Ectodermal cell (in vitro differentiated cells): ENCODE data around the gene DPYD.

ENCODE experiments used
- H3K27ac ChIP-seq: 2 replicates; pipeline ENCODE4 v1.7.0; 2013; ENCODE audit warnings: mild to moderate bottlenecking, low read depth, low read length; ENCODE audit not compliant: insufficient read depth, poor library complexity, severe bottlenecking
- H3K27me3 ChIP-seq: 2 replicates; pipeline ENCODE4 v1.7.0; 2013; ENCODE audit warnings: mild to moderate bottlenecking, low read length; ENCODE audit not compliant: insufficient read depth, control insufficient read depth, poor library complexity, severe bottlenecking
- H3K36me3 ChIP-seq: one replicate; pipeline ENCODE4 v1.7.0; 2013; ENCODE audit warnings: low read length; ENCODE audit not compliant: control insufficient read depth, insufficient read depth
- H3K4me1 ChIP-seq: one replicate; pipeline ENCODE4 v1.7.0; 2013; ENCODE audit warnings: low read length; ENCODE audit not compliant: control insufficient read depth, insufficient read depth
- H3K4me3 ChIP-seq: 2 replicates; pipeline ENCODE4 v1.7.0; 2013; ENCODE audit warnings: low read depth, low read length, control low read depth; ENCODE audit not compliant: insufficient read depth
- H3K9me3 ChIP-seq: 2 replicates; pipeline ENCODE4 v1.7.0; 2013; ENCODE audit warnings: mild to moderate bottlenecking, low read length, moderate library complexity; ENCODE audit not compliant: control insufficient read depth
- WGBS, 2 experiments: methylation state at CpG; one replicate each; pipeline ENCODE4 v1.1.7; 2013; ENCODE audit warnings: missing lambda C conversion rate in 2 of 2; 5-methylcytosine and 5-hydroxymethylcytosine counted together

The DPYD gene

DNA sequence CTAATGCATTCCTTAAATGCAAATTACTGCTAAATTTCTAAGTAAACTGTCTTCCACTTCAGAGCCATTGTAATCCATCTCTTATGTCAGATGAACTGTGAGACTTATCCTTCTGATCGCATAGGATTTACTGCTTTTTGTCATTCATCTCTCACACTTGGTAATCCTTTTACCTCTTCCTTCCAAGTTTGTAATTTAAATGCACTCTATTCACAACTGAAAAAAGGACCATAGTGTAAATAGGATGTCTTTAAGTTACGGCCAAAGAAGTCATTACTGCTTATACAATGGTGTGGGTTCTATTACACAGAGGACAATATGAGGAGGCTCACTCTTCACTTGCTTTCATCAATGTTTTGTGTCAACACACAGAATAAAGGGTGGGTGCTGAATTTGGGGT lies 806.0 kb downstream of the DPYD start:
- Histone ChIP-seq H3K27ac (no peak overlapping the region), H3K4me1 (peaks cover 18% of the 10 kb centered on the region), H3K27me3 (no peaks in the 10 kb centered on the region), H3K9me3 (no peaks in the 10 kb centered on the region), H3K36me3 (no peaks in the 10 kb centered on the region), H3K4me3 (no peak overlapping the region)
- 12 to 23% methylated on average over 2 of the region's 2 CpGs for WGBS, 2 experiments

DNA sequence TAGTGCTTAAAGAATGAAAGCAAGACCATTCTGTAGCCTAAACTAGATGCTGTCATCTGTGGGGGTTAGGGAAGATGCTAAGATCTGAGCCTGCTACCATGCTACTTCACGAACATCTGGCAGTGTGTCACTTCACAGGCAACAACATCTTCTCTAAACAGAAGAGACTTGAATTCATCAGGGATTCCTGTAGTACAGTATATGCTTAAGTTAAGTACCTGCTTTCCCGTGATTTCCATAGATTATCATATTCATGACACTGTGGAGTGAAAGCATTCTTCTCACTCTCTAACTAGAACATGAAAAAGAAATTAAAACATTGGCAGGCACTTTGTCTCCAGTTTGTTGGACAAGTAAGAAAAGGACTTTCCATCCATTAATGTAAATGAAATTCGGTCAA lies 808.4 kb downstream of the DPYD start:
- Histone ChIP-seq H3K36me3 (no peaks in the 10 kb centered on the region), H3K27ac (no peak overlapping the region), H3K27me3 (no peaks in the 10 kb centered on the region), H3K4me3 (no peak overlapping the region), H3K4me1 (peaks cover 9% of the 10 kb centered on the region), H3K9me3 (no peaks in the 10 kb centered on the region)
- 86 to 94% methylated on average over 3 of the region's 3 CpGs for WGBS, 2 experiments

DNA sequence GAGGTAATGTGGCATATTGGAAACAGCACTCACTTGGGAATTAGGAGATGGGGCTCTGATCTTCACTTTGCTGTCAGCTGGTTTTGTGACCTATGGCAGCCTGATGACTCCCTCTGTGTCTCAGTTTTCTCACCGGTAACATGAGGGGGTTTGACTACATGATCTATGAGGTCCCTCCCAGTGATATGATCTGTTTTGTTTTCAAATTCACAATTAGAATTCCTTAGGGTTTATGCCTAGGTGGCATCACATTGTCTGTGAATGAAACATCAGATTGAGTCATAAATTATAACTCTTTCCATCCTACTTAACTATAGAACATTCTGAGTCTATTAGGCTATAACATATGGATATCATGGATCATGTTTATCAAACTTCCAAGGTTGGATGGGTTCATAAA lies 812.7 kb downstream of the DPYD start:
- Histone ChIP-seq H3K4me3 (no peak overlapping the region), H3K27me3 (no peaks in the 10 kb centered on the region), H3K36me3 (no peaks in the 10 kb centered on the region), H3K4me1 (no peaks in the 10 kb centered on the region), H3K27ac (no peak overlapping the region), H3K9me3 (no peaks in the 10 kb centered on the region)
- 71 to 90% methylated on average over 1 of the region's 1 CpG for WGBS, 2 experiments

DNA sequence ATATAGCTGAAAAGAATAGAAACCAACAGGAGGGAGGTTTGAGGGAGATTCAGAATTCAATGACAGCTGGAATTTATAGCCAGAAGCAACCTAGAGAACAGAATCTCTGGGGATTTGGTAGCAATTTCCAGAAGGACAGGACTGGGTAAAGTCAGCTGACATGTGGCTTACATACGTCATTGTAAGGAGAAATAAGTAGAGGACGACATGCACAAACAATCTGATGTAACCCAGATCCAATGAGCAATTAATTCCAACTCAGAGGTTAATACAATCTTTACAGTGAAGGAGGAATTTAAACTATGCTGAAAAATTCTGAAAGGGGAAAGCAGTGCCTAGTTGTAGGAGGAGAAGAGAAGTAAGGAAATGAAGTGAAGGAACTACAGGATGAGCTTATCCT lies 815.3 kb downstream of the DPYD start:
- Histone ChIP-seq H3K36me3 (no peaks in the 10 kb centered on the region), H3K9me3 (no peaks in the 10 kb centered on the region), H3K27ac (no peak overlapping the region), H3K4me3 (no peak overlapping the region), H3K27me3 (no peaks in the 10 kb centered on the region), H3K4me1 (peaks cover 4% of the 10 kb centered on the region)
- WGBS, 2 experiments: 93 to 100% methylated on average over 1 to 2 of the region's 2 CpGs

DNA sequence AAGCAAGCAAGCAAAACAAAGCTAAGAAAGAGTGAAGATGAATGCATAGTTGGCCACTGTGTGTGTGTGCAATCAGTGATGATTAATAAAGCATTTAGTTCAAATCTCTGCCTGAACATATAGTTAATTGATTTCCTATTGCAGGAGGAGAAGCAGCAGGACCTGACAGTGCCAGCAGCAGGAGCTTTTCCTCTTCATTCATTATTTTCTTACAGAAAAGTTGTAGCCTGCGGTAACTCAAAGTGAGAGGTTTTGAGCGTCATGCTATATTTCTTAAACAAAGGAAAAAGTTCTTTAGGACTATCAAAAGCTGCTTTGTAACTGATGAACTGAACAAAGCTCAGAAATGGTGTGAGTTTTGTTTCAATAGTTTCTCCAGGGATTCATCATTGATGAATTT lies 819.3 kb downstream of the DPYD start:
- peaks cover 4% of the 10 kb centered on the region for H3K4me1 ChIP-seq
- no peak overlapping the region for H3K4me3 ChIP-seq
- no peaks in the 10 kb centered on the region for H3K9me3 ChIP-seq
- 38 to 39% methylated on average over 2 of the region's 2 CpGs for WGBS, 2 experiments
- H3K36me3 ChIP-seq: no peaks in the 10 kb centered on the region
- H3K27me3 ChIP-seq: no peaks in the 10 kb centered on the region
- H3K27ac ChIP-seq: no peak overlapping the region

DNA sequence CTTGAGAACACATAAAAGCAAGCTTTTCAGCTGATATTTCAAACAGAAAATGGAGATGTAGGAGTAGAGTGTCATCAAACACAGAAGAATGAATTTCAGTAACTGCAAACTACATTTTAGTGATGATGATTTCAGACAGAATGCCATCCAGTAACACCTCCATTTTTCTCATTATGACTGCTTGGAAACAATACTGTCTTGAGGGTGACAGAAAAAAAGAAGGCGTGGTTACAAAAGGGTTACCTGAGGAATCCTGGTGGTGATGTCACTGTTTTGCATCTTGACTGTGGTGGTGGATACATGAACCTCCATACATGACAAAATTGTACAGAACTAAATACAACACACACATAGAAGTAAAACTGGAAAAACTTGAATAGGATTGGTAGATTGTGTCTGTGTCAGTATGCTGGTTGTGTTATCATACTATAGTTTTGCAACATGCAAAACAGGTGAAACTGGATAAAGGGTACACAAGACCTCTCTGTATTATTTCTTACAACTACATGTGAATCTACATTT lies 823.4 kb downstream of the DPYD start:
- 100% methylated on average over 1 of the region's 1 CpG for WGBS, 2 experiments
- no peaks in the 10 kb centered on the region for H3K27me3 ChIP-seq
- H3K4me1 ChIP-seq: peaks cover 9% of the 10 kb centered on the region
- H3K9me3 ChIP-seq: no peaks in the 10 kb centered on the region
- H3K4me3 ChIP-seq: no peak overlapping the region
- H3K36me3 ChIP-seq: no peaks in the 10 kb centered on the region
- H3K27ac ChIP-seq: no peak overlapping the region

DNA sequence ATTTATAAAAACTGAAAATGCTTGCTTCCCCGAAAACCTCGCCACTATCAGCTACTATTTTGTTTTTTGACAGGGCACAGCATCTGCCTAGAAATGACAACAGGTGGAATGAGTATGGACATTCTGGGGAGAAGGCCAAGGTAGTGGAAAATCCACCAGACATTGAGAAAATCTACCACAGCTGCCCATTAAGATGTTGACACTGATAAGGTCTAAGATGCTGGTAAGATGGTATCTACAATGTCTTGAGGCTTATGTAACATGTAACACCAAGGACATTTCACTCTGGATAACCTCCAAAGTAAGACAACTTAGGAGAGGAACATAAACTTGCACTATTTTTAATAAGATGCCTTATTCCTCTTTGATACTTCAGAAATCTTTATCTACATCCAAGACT lies 825.1 kb downstream of the DPYD start:
- H3K27ac ChIP-seq: no peak overlapping the region
- 97 to 100% methylated on average over 2 of the region's 2 CpGs for WGBS, 2 experiments
- peaks cover 6% of the 10 kb centered on the region for H3K4me1 ChIP-seq
- H3K27me3 ChIP-seq: no peaks in the 10 kb centered on the region
- H3K9me3 ChIP-seq: no peaks in the 10 kb centered on the region
- H3K36me3 ChIP-seq: no peaks in the 10 kb centered on the region
- no peak overlapping the region for H3K4me3 ChIP-seq

DNA sequence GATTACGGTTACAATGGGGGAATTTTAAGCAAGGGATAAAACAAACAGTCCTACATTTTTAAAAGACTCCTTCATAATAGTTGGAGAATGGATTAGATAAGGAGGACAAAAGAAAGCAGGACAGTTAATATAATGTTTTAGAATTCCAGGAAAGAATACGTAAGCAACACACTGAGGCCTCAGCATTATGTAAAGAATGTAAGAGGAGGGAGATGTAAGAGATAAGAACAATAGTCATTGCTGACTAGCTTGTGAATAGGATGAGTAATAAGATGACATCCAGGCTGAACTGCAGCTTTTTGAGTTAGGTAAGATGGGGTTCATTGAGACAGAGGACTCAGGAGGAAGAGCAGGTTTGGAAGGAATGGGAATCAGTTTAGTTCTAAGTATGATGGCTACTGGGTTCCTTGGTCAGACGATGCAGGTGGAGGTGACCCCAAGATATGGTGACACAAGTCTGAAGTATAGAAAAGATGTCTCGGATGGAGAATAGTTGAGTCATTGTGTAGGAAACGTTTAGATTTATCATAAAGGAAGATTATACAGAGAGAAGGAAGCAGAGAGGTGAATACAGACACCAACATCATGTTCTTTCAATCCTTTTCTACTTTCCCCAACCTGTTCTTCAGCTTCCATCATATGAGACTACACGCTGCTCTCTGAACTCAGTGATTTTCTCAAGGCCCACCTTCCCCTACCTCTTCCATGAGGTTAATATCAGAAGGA lies 826.4 kb downstream of the DPYD start:
- 85 to 90% methylated on average over 5 to 6 of the region's 6 CpGs for WGBS, 2 experiments
- H3K36me3 ChIP-seq: no peaks in the 10 kb centered on the region
- H3K27ac ChIP-seq: no peak overlapping the region
- no peak overlapping the region for H3K4me3 ChIP-seq
- H3K27me3 ChIP-seq: no peaks in the 10 kb centered on the region
- no peaks in the 10 kb centered on the region for H3K9me3 ChIP-seq
- H3K4me1 ChIP-seq: peaks cover 6% of the 10 kb centered on the region

DNA sequence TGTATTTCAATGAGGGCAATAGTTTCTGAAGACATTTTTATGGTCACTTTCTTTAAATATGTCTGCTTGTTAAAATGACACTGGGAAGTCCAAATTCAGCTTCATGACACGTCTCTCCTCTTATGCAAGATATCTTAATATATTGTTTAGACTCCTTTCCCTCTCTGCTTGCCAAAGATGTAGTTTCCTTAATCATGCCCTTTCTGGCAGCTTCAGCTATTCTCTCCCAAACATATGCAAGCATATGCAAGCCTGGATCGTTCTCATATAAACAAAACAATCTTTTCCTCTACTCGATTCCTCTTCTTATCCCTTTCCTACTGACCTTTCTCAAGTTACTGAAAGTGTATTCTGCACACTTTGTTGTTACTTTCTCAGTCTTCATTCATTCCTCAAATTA lies 827.1 kb downstream of the DPYD start:
- WGBS, 2 experiments: 63% methylated on average over 3 of the region's 3 CpGs
- H3K36me3 ChIP-seq: no peaks in the 10 kb centered on the region
- H3K27me3 ChIP-seq: no peaks in the 10 kb centered on the region
- H3K4me1 ChIP-seq: peaks cover 6% of the 10 kb centered on the region
- no peak overlapping the region for H3K27ac ChIP-seq
- no peaks in the 10 kb centered on the region for H3K9me3 ChIP-seq
- no peak overlapping the region for H3K4me3 ChIP-seq

DNA sequence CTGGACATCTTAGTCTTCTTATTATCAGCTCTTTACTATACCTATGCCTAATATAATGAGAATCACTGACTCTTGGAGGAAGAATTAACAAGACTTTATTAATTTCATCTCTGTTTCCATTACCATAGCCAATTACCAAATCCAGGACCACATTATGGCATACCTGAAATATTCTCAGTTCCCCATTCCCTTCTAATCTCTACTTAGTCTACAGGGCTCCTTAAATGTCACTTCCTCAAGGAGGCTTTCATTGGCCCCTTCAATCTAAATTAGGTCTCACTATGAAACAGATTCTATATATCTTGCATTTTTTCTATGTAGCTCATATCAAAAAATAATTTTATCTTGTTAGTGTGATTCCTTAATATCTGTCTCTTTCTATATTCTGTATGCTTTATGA lies 828.0 kb downstream of the DPYD start:
- no peak overlapping the region for H3K4me3 ChIP-seq
- no peak overlapping the region for H3K27ac ChIP-seq
- H3K4me1 ChIP-seq: peaks cover 6% of the 10 kb centered on the region
- no peaks in the 10 kb centered on the region for H3K9me3 ChIP-seq
- H3K36me3 ChIP-seq: no peaks in the 10 kb centered on the region
- no peaks in the 10 kb centered on the region for H3K27me3 ChIP-seq

DNA sequence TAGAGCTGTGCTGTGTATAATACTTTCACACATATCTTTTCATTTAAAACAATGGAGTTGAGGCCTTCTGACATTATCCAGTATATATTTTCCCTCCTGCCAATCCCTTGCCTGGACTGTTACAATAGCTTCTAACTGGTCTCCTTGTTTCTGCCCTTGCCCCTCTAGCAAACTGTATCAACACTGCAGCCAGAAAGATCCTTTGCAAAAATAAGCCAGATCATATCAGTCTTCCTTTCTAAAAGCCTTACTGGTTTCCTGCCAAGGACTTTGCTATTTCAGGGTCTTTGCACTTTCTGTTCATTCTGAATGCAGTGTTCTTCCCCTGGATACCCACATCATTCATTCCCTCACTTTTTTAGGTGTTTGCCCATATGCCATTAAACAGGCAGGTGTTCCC lies 829.2 kb downstream of the DPYD start:
- H3K36me3 ChIP-seq: no peaks in the 10 kb centered on the region
- no peak overlapping the region for H3K4me3 ChIP-seq
- H3K27me3 ChIP-seq: no peaks in the 10 kb centered on the region
- H3K27ac ChIP-seq: no peak overlapping the region
- peaks cover 6% of the 10 kb centered on the region for H3K4me1 ChIP-seq
- H3K9me3 ChIP-seq: no peaks in the 10 kb centered on the region
